IPS-18a (cell line): ENCODE results near the gene RAI1.

ENCODE experiments used
- H3K27ac ChIP-seq: one replicate; pipeline ENCODE4 v1.5.1; 2013; ENCODE audit warnings: low read length
- H3K27me3 ChIP-seq: one replicate; pipeline ENCODE4 v1.6.1; 2013; ENCODE audit warnings: mild to moderate bottlenecking, low read length; ENCODE audit not compliant: control insufficient read depth, insufficient read depth
- H3K36me3 ChIP-seq: one replicate; pipeline ENCODE4 v1.6.1; 2013; ENCODE audit warnings: low read depth, low read length; ENCODE audit not compliant: control insufficient read depth
- H3K4me1 ChIP-seq: one replicate; pipeline ENCODE4 v1.6.1; 2013; ENCODE audit warnings: low read depth, low read length; ENCODE audit not compliant: control insufficient read depth
- H3K4me3 ChIP-seq: one replicate; pipeline ENCODE4 v1.5.1; 2013; ENCODE audit warnings: low read length
- H3K9ac ChIP-seq: one replicate; pipeline ENCODE4 v1.6.1; 2013; ENCODE audit warnings: mild to moderate bottlenecking, low read length, moderate library complexity
- H3K9me3 ChIP-seq: one replicate; pipeline ENCODE4 v1.6.1; 2013; ENCODE audit warnings: low read depth, low read length; ENCODE audit not compliant: control insufficient read depth

The RAI1 gene

DNA sequence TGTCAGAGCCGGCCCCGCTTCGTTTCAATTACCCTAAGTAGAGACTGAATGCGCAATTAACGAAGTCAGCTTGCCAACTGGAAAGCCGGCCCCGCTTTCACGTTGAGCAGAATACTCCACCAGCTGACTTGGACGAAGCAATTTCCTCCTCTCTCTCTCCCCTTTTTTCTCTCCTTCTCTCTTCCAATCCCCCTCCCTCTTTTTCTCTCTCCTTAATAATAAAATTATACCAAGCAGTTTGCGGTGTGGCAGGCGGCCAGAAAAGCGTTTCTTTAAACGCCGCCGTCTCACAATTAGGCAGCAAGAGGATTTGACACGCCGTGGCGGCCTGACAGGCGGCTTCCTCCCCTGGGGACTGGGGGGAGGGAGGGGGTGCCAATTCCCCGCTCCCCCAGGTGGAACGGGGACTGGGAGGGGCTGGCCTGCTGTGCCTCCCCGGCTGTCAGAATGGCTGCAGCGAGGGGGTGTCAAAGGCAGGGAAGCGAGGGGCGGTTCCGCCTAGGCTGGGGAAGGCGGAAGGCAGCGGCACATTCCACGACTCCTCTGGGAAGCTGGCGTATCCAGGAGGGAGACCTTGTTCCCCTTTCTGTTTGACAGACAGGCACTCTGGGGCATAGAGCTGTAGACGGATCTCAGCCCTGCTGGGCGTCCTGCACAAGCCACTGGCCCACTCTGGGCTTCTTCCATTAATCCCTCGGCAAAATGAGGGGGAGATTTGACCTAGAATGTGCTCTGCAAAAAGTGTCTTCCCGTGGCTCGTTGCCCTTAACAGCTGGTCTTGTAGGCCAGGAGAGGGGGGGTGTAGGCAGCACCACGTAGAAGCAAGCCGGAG, 102.8 kb downstream of the RAI1 start:
- no peak overlapping the region for H3K27ac ChIP-seq
- H3K27me3 ChIP-seq, result peaks cover 37% of the 10 kb centered on the region
- no peaks in the 10 kb centered on the region for H3K36me3 ChIP-seq
- H3K4me3 ChIP-seq, result peak overlapping the region; percentile 68
- H3K9me3 ChIP-seq, result no peaks in the 10 kb centered on the region
- H3K9ac ChIP-seq, result peak overlapping the region; percentile 65
- peaks cover 30% of the 10 kb centered on the region for H3K4me1 ChIP-seq

- peak overlapping the region; percentile 68 for H3K4me3 ChIP-seq
- peaks cover 37% of the 10 kb centered on the region for H3K27me3 ChIP-seq
- H3K4me1 ChIP-seq, result peaks cover 32% of the 10 kb centered on the region
- no peaks in the 10 kb centered on the region for H3K36me3 ChIP-seq
- no peak overlapping the region for H3K27ac ChIP-seq
- H3K9me3 ChIP-seq, result no peaks in the 10 kb centered on the region
- no peak overlapping the region for H3K9ac ChIP-seq
Measured at GRCh38 chr17:17784657-17785267, 103.5 kb downstream of the RAI1 start.

GRCh38 chr17:17785407-17785806, 104.1 kb downstream of the RAI1 start:
- Histone ChIP-seq H3K9me3 (no peaks in the 10 kb centered on the region), H3K9ac (no peak overlapping the region), H3K27me3 (peaks cover 37% of the 10 kb centered on the region), H3K36me3 (no peaks in the 10 kb centered on the region), H3K4me3 (no peak overlapping the region), H3K4me1 (peaks cover 32% of the 10 kb centered on the region), H3K27ac (no peak overlapping the region)

GRCh38 chr17:17786998-17787397, 105.7 kb downstream of the RAI1 start:
- Histone ChIP-seq H3K9ac (no peak overlapping the region), H3K27ac (no peak overlapping the region), H3K9me3 (no peaks in the 10 kb centered on the region), H3K27me3 (peaks cover 46% of the 10 kb centered on the region), H3K4me3 (no peak overlapping the region), H3K4me1 (peaks cover 29% of the 10 kb centered on the region), H3K36me3 (no peaks in the 10 kb centered on the region)

DNA sequence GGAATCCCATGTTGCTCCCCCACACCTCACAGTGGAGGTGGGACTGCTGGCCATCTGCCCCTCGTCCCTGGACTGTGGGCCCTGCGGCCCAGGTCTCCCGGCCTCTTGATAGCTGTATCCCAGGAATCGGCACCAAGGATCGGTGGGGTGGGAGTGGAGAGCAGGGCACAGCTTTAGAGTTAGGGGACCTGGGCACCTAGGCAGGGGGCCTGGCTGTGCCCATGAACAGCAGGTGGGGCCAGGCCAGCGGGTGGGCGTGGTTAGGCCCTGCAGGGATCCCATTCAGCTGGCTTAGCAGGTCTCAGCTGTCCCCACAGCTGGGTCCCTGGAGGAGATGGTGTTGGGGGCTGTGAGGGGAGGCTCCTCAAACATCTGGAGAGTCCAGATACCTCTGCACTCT, 106.3 kb downstream of the RAI1 start:
- Histone ChIP-seq H3K9me3 (no peaks in the 10 kb centered on the region), H3K36me3 (no peaks in the 10 kb centered on the region), H3K9ac (no peak overlapping the region), H3K4me1 (peaks cover 31% of the 10 kb centered on the region), H3K4me3 (no peak overlapping the region), H3K27me3 (peaks cover 49% of the 10 kb centered on the region), H3K27ac (no peak overlapping the region)

DNA sequence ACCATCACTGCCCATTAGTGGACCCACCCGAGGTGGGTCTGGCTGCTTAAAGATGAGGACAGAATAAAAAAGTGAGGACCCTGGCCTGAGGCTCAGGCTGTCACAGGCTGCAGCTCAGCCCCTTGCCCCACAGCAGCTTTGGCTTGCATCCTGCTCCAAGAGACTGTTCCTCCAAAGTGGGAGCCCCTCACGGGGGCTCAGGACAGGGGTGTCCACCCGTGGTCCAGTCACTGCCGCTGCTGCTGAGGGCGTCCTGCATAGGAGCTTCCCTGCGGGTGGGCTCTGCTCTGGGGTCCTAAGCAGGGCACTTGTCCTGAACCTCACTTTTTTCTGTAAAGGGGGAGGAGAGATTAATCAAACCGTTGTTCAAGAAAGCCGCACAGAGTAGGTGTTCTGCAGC, 107.7 kb downstream of the RAI1 start:
- peaks cover 36% of the 10 kb centered on the region for H3K4me1 ChIP-seq
- no peaks in the 10 kb centered on the region for H3K9me3 ChIP-seq
- peaks cover 58% of the 10 kb centered on the region for H3K27me3 ChIP-seq
- no peak overlapping the region for H3K4me3 ChIP-seq
- H3K9ac ChIP-seq, result no peak overlapping the region
- H3K36me3 ChIP-seq, result no peaks in the 10 kb centered on the region
- H3K27ac ChIP-seq, result no peak overlapping the region

DNA sequence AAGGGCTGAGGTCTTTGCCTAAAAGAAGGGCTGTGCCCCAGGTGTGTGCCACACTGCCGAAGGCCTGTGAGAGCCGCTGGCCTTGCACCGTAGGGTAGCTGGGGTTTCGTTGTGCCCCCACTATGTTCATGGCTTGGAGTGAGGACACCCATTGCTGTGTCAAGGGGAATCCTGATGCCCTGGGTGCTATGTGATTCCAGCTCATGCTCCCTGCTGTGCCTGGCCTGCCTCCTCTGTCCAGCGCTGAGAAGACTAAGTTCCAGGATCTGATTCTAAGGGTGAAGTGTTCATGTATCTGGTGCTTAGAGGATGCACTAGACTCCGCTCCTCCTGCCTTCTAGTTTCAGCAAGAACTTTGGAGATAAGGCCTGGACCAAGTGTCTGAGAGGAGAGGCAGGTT, 108.2 kb downstream of the RAI1 start:
- no peak overlapping the region for H3K27ac ChIP-seq

GRCh38 chr17:17789828-17790636, 108.8 kb downstream of the RAI1 start:
- Histone ChIP-seq H3K9ac (no peak overlapping the region), H3K9me3 (no peaks in the 10 kb centered on the region), H3K4me3 (no peak overlapping the region), H3K4me1 (peaks cover 28% of the 10 kb centered on the region), H3K27ac (no peak overlapping the region), H3K27me3 (peaks cover 49% of the 10 kb centered on the region), H3K36me3 (no peaks in the 10 kb centered on the region)

More for the DNA sequence above, 108.2 kb downstream of the RAI1 start:
- peaks cover 34% of the 10 kb centered on the region for H3K4me1 ChIP-seq
- H3K9ac ChIP-seq, result no peak overlapping the region
- no peak overlapping the region for H3K4me3 ChIP-seq
- peaks cover 55% of the 10 kb centered on the region for H3K27me3 ChIP-seq
- no peaks in the 10 kb centered on the region for H3K9me3 ChIP-seq
- H3K36me3 ChIP-seq, result no peaks in the 10 kb centered on the region

- Histone ChIP-seq H3K27ac (no peak overlapping the region), H3K27me3 (peaks cover 41% of the 10 kb centered on the region), H3K36me3 (no peaks in the 10 kb centered on the region), H3K4me1 (peaks cover 24% of the 10 kb centered on the region), H3K9ac (no peak overlapping the region), H3K9me3 (no peaks in the 10 kb centered on the region), H3K4me3 (no peak overlapping the region)
Measured at GRCh38 chr17:17790637-17791464, 109.6 kb downstream of the RAI1 start.

- Histone ChIP-seq H3K9ac (no peak overlapping the region), H3K9me3 (no peaks in the 10 kb centered on the region), H3K4me3 (no peak overlapping the region), H3K27me3 (peaks cover 31% of the 10 kb centered on the region), H3K4me1 (peaks cover 24% of the 10 kb centered on the region), H3K36me3 (no peaks in the 10 kb centered on the region), H3K27ac (no peak overlapping the region)
Measured at GRCh38 chr17:17792037-17792550, 110.8 kb downstream of the RAI1 start.
